Calu3 (cell line): ENCODE measurements around the gene ARHGEF4. TPM values are rescaled to one million over a fixed set of nuclear protein-coding genes. Genes with fewer than 3 reads are reported as not detected.

ENCODE experiments used
- BruUV-seq: library from RNA; stranded (reverse); fragments of 400-500 nt; replicated peaks from 2 replicates; lab custom pipeline; 2021; lab: Mats Ljungman, UMichigan
- CTCF ChIA-PET: fragments of 300-600 bp; sonication (Branson Sonifier 250); formaldehyde crosslinking; loops from one replicate; lab custom pipeline; 2022; ENCODE audit warnings: antibody characterized with exemption; lab: Charles Lee
- DNase-seq: peaks from one replicate; pipeline ENCODE4 v3.0.0; 2022
- H3K27ac Mint-ChIP-seq: one replicate; pipeline ENCODE4 v1.8.0; 2022; ENCODE audit warnings: mixed read lengths; ENCODE audit not compliant: unreplicated experiment
- H3K27me3 Mint-ChIP-seq: one replicate; pipeline ENCODE4 v1.8.0; 2022; ENCODE audit warnings: mixed read lengths; ENCODE audit not compliant: unreplicated experiment
- H3K36me3 Mint-ChIP-seq: one replicate; pipeline ENCODE4 v1.8.0; 2022; ENCODE audit warnings: mild to moderate bottlenecking, moderate library complexity, mixed read lengths; ENCODE audit not compliant: insufficient read depth, unreplicated experiment
- H3K4me1 Mint-ChIP-seq: one replicate; pipeline ENCODE4 v1.8.0; 2022; ENCODE audit warnings: mild to moderate bottlenecking, low read depth, mixed read lengths; ENCODE audit not compliant: unreplicated experiment
- H3K4me3 Mint-ChIP-seq: one replicate; pipeline ENCODE4 v1.8.0; 2022; ENCODE audit warnings: mild to moderate bottlenecking, low read depth, moderate library complexity, mixed read lengths; ENCODE audit not compliant: unreplicated experiment
- H3K9me3 Mint-ChIP-seq: one replicate; pipeline ENCODE4 v1.8.0; 2022; ENCODE audit warnings: low read depth, mixed read lengths; ENCODE audit not compliant: unreplicated experiment
- CTCF ChIP-seq: fragments of 200-600 bp; IDR thresholded peaks from one replicate; pipeline ENCODE4 v1.8.0; 2022; ENCODE audit warnings: antibody characterized with exemption; ENCODE audit not compliant: unreplicated experiment
- intact Hi-C: fragments of 100-400 bp; cut with micrococcal nuclease; formaldehyde crosslinking; loops from one replicate; pipeline ENCODE4 v1.10.0; 2022; ENCODE audit not compliant: unreplicated experiment
- total RNA-seq: library from RNA; stranded (reverse); gene quantifications from 2 replicates; pipeline ENCODE4 v1.2.3, GENCODE V29; 2022

Gene ARHGEF4
- total RNA-seq, 1 experiment from 2014 or later = 8.8 TPM

- Mint-ChIP-seq H3K4me1 (no peaks in the 10 kb centered on the region), H3K9me3 (no peaks in the 10 kb centered on the region), H3K4me3 (no peak overlapping the region), H3K36me3 (no peaks in the 10 kb centered on the region), H3K27ac (no peak overlapping the region), H3K27me3 (no peaks in the 10 kb centered on the region)
- TF ChIP-seq CTCF = no peak
- no TSS peak for BruUV-seq
- CTCF ChIA-PET = no interaction called here
- intact Hi-C loops = no loop called here
- no peak for DNase-seq
Observed at GRCh38 chr2:130887643-130888042, 50.9 kb downstream of the ARHGEF4 start.

- Mint-ChIP-seq H3K36me3 (no peaks in the 10 kb centered on the region), H3K27ac (no peak overlapping the region), H3K27me3 (no peaks in the 10 kb centered on the region), H3K4me3 (no peak overlapping the region), H3K9me3 (peaks cover 3% of the 10 kb centered on the region), H3K4me1 (no peaks in the 10 kb centered on the region)
- intact Hi-C loops = no loop called here
- no peak for TF ChIP-seq CTCF
- CTCF ChIA-PET = no interaction called here
- no peak for DNase-seq
- BruUV-seq = no TSS peak
Observed at GRCh38 chr2:130890941-130891669, 54.4 kb downstream of the ARHGEF4 start.

DNA sequence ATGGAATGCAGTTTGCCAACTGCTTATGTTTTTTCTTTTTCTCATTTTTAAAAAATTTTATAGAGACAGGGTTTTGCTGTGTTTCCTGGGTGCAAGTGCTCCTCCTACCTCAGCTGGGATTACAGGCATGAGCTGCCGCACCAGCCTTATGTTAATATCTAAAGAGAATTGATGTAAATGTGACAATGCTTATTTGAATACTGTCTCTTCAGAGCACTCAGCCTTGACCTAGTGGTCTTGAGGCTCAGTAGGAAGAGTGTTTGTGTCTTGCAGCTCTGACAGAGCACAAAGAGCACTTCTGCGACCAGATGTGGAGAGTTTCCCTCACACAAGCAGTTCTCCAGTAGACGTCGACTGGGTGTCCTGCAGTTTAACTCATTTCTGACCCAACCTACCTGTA lies 55.3 kb downstream of the ARHGEF4 start:
- Mint-ChIP-seq H3K9me3 (peaks cover 3% of the 10 kb centered on the region), H3K4me1 (no peaks in the 10 kb centered on the region), H3K36me3 (no peaks in the 10 kb centered on the region), H3K27me3 (no peaks in the 10 kb centered on the region), H3K4me3 (no peak overlapping the region), H3K27ac (no peak overlapping the region)
- CTCF ChIA-PET = no interaction called here
- no peak for TF ChIP-seq CTCF
- BruUV-seq = no TSS peak
- intact Hi-C loops = no loop called here
- DNase-seq = no peak

GRCh38 chr2:130892793-130893785 lies 56.4 kb downstream of the ARHGEF4 start:
- no TSS peak for BruUV-seq
- DNase-seq = no peak
- Mint-ChIP-seq H3K4me1 (no peaks in the 10 kb centered on the region), H3K27me3 (no peaks in the 10 kb centered on the region), H3K27ac (no peak overlapping the region), H3K9me3 (peaks cover 3% of the 10 kb centered on the region), H3K4me3 (no peak overlapping the region), H3K36me3 (no peaks in the 10 kb centered on the region)
- TF ChIP-seq CTCF = no peak
- intact Hi-C loops = no loop called here
- CTCF ChIA-PET = no interaction called here
